Hematopoietic multipotent progenitor cell treated with erythropoietin and hydrocortisone succinate and interleukin-3 and kit ligand, for 8 days (in vitro differentiated cells): ENCODE data around the gene LRIG1.

Source experiments
- DNase-seq: peaks from one replicate; pipeline ENCODE4 v3.0.0-alpha.2; 2015

LRIG1 gene

GRCh38 chr3:66415867-66416428 is 84.9 kb downstream of the LRIG1 start:
- peak; percentile 41 for DNase-seq

GRCh38 chr3:66414846-66415245 is 86.0 kb downstream of the LRIG1 start:
- DNase-seq: no peak

- DNase-seq: no peak
Observed at GRCh38 chr3:66413151-66413751, 87.6 kb downstream of the LRIG1 start.

- DNase-seq: no peak
Observed at GRCh38 chr3:66411961-66412887, 88.6 kb downstream of the LRIG1 start.

- DNase-seq: peak; percentile 56
Observed at GRCh38 chr3:66411474-66411873, 89.3 kb downstream of the LRIG1 start.

- no peak for DNase-seq
Observed at GRCh38 chr3:66410976-66411375, 89.8 kb downstream of the LRIG1 start.

- DNase-seq: no peak
Observed at GRCh38 chr3:66409771-66410754, 90.8 kb downstream of the LRIG1 start.

GRCh38 chr3:66407611-66408218 is 93.1 kb downstream of the LRIG1 start:
- peak; percentile 62 for DNase-seq

- no peak for DNase-seq
Observed at GRCh38 chr3:66406831-66407610, 93.8 kb downstream of the LRIG1 start.

- no peak for DNase-seq
Observed at GRCh38 chr3:66406163-66406562, 94.7 kb downstream of the LRIG1 start.

- no peak for DNase-seq
Observed at GRCh38 chr3:66405701-66406091, 95.1 kb downstream of the LRIG1 start.

GRCh38 chr3:66404903-66405700 is 95.7 kb downstream of the LRIG1 start:
- no peak for DNase-seq

- no peak for DNase-seq
Observed at GRCh38 chr3:66404197-66404596, 96.6 kb downstream of the LRIG1 start.

GRCh38 chr3:66403323-66403990 is 97.4 kb downstream of the LRIG1 start:
- no peak for DNase-seq

- DNase-seq: no peak
Observed at GRCh38 chr3:66402596-66403290, 98.1 kb downstream of the LRIG1 start.

GRCh38 chr3:66401675-66402491 is 98.9 kb downstream of the LRIG1 start:
- DNase-seq: no peak

- no peak for DNase-seq
Observed at GRCh38 chr3:66401157-66401550, 99.7 kb downstream of the LRIG1 start.

GRCh38 chr3:66400411-66401156 is 100.2 kb downstream of the LRIG1 start:
- no peak for DNase-seq
